GM19240 (cell line): ENCODE results near the gene UBE2E2.

Experiments
- DNase-seq: peaks from one replicate; pipeline ENCODE4 v3.0.0; 2011; ENCODE audit warnings: low spot score; ENCODE audit not compliant: insufficient read length

UBE2E2 gene

DNA sequence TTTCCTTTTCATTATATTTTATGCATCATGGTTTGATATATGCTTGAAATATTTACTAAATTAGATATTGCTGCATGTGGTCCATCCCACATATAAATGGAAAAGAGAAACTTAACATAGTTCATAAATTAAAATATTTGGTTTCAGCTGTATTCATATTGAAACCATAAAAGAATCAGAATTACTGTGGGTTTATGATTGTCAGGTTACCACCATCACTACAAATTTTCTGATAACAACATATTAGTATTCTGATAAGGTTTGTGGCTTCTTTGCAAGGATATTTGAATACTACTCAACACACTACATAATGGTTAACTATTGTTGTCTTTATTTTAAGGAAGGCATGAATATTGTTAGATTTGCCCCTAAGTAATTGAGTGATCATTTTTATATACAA lies 235.5 kb downstream of the UBE2E2 start:
- no peak for DNase-seq

DNA sequence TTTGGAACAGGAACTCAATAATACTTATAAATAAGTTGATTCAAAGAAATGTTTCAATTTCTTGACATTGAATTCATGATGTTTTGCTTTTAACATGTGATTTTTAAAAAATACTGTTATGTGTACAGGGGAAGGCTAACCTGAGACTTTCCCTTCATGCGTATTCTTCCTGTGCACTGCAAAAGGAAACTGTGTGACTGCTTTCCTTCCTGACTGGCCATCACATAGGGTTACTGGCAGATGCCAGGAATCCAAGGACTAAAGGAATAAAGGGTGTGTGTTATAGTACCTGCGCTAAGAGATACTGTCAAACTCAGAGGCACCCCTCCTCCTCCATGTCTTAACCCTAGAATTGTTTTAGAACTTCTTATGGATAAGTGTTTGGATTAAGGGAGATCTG lies 236.0 kb downstream of the UBE2E2 start:
- no peak for DNase-seq

- DNase-seq: no peak
Observed at GRCh38 chr3:23440416-23441294, 237.5 kb downstream of the UBE2E2 start.

- no peak for DNase-seq
Observed at GRCh38 chr3:23442598-23443383, 239.7 kb downstream of the UBE2E2 start.

DNA sequence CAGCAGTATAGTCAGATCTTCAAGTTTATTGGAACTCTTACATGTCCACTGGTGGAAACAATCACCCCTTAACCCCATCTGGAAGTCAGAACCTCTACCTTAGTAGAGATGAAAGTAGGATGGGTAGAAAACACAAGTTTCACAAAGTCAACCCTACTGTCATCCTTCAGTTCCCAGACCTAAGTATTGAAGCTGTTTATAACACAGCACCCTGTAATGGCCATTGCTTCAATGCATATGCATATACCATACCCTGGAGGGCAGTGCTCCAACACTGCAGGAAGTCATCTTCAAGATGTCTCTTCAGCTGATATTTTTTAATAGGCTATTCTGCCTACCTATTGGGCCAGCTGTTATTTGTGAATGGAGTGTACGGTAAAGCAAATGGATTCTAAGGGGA lies 241.3 kb downstream of the UBE2E2 start:
- no peak for DNase-seq

- no peak for DNase-seq
Observed at GRCh38 chr3:23446301-23446700, 243.2 kb downstream of the UBE2E2 start.

DNA sequence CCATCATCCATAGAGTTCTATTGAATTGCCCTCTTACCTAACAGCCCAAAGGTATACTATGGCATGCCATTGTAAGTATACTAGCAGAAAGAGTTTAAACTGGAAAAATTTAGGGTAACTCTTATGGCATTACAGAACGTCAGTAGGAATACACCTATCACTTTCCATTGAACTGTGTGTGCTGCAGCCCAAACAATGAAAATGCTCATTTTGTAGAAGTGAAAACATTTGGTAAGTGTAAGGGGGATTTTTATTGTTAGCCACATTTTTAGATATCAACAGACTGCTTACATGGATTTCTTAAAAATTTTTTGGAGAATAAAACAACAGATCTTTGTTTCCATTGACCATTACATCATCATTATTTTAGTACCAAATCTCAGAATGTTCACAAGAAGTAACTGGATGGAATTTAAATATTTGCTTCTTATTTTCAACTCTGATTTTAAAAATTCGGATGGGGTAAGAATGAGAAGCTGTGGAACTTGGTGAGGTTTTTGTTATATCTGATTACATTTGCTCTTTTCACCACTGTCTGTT lies 245.9 kb downstream of the UBE2E2 start:
- no peak for DNase-seq

DNA sequence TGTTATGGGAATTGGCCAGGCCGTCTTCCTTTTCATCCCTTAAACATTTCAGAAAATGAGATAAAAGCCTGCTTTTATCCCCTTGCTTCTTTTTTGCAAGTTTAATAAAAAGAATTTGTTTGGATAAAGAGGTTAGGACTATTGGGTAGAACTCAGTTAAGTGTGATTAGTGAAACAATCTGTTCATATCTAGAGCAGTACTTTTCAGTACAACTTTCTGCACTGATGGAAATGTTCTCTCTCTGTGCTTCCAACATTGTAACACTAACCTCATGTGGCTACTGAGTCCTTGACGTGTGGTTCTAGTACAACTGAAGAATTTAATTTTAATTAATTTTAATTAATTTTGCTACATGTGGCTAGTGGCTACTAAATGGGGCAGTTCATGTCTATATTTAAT lies 246.9 kb downstream of the UBE2E2 start:
- DNase-seq: no peak

DNA sequence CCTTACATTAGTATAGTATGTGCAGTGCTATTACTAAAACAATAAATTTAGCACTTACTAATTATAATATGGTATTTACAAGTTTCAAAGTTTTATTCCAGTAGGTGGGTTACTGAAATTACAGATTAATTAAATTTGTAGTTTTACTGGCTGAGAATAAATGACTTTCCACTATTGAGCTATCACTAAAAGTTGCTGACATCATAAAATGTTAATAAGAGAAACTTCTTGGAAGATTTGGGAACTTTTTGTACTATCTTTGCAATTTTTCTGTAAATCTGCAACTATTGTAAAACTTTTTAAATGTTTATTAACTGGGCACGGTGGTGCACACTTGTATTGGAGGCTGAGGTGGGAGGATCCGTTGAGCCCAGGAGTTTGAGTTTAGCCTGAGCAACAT lies 247.7 kb downstream of the UBE2E2 start:
- DNase-seq: no peak

- no peak for DNase-seq
Observed at GRCh38 chr3:23452408-23452807, 249.3 kb downstream of the UBE2E2 start.

DNA sequence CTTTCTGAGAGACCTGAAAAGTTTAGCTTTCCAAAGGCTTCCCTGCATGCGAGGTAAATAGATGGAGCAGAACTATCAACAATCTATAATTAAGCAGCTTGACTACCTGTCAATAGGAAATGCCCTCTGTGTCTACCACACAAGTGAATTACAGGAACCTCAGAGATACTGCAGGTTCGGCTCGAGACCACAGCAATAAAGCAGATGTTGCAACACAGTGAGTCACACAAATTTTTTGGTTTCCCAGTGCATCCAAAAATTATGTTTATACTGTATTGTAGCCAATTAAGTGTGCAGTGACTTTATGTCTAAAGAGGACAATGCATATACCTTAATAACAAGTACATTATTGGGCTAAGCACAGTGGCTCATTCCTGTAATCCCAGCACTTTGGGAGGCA lies 252.0 kb downstream of the UBE2E2 start:
- no peak for DNase-seq

- DNase-seq: no peak
Observed at GRCh38 chr3:23455775-23456174, 252.6 kb downstream of the UBE2E2 start.

DNA sequence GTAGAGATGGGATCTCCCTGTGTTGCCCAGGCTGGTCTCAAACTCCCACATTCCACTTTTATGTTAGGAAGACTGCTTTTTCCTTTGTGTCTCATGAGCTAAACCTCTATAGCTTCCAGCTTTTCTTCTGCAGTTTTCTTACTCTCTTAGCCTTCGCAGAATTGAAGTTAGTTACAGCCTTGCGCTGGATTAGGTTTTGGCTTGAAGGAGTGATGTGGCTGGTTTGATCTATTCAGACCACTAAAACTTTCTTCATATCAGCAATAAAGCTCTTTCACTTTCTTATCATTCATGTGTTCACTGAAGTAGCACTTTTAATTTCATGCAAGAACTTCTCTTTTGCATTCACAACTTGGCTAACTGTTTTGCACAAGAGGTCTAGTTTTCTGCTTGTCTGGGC lies 254.6 kb downstream of the UBE2E2 start:
- DNase-seq: no peak

- no peak for DNase-seq
Observed at GRCh38 chr3:23459465-23459864, 256.3 kb downstream of the UBE2E2 start.

GRCh38 chr3:23459889-23460546 lies 256.9 kb downstream of the UBE2E2 start:
- no peak for DNase-seq

DNA sequence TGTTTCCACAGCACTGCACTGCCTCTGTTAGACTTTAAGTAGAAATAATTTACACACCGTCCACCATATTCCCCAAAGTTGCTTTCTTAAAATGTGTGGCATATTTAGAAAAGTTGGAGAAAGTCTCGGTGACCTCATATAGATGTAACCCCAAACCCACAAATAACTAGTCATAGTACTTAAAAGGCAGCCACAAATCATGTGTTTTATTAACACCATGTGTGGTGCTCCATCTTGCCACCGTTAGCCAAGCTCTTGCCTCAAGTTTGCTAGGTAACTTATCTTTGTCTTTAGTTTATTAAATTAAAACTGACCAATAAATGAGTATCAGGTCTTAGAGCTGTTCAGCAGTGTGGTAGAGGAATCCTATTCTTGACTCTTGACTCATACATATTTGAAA lies 257.9 kb downstream of the UBE2E2 start:
- no peak for DNase-seq

DNA sequence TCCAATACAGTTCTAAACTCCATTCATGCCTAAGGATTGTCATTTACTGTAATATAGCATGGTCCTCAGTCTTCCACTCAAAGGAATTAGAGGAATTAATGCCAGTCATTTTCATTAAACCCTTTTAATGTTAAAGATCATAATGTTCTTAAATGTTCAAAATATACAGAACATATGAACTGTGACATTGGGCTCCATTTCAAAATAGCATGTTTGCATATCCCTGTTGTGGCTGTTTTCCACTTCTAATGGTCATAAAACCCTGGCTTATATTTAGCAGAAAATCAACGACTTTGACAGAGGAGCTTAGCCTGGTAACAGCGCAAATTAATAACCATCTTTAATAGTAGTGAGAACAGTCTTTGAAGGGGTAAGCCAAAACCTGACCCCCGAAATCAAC lies 260.7 kb downstream of the UBE2E2 start:
- no peak for DNase-seq

DNA sequence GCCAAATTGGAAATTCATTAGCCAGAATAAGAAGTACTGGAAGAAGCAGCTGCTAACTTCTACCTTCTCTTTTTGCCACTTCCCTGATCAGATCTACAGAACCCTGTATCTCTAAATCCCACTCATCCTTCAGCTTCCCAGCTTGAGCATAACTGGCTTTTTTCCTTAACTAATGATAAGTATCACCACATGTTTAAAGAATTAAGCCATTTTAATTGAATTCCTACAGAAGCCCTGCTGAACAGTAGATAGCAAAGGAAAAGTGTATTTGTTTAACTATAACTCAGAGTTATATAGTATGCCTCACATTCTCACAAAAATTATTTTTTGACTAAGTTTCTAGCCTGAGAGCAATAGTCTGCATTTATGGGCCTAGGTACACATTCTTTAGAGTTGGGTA lies 262.4 kb downstream of the UBE2E2 start:
- DNase-seq: no peak

DNA sequence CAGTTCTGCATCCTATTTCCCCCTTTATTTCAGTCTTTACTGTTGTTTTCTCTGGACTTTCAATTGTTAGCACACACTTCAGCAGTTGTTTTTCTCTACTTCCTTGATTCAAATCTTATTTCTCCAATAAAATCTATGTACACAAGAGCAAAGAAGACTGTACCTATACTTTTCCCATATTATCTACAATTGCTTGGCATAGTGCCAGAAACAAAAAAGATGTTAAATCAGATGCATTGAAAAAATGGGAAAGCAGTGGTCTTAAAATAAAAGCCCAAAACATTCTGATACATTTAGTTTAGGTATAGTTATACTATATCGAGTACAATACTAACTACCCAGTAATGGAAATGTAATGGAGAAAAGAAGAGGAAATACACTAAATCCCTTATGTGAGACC lies 265.1 kb downstream of the UBE2E2 start:
- DNase-seq: no peak

- DNase-seq: no peak
Observed at GRCh38 chr3:23474580-23475357, 271.6 kb downstream of the UBE2E2 start.

DNA sequence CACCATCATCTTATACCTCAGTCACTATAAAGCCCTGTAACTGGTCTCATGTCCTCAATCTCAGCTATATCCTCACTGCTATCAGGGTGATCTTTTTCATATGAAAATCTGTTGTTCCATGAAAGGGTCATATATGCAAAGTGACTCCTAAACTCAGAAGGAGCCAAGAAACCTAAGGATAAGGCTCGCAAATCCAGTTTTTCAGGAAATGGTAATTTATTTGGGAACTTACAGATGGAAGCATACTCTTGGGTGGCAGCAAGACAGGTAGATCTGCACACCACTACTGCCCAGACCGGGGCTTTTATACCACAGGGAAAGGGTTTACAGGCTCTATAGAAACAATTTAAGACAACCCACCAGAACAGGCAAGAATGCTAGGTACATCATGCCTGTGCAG lies 272.3 kb downstream of the UBE2E2 start:
- DNase-seq: no peak
